ENCODE measurements around the gene HAUS7. TPM values are rescaled to one million over a fixed set of nuclear protein-coding genes. Genes with fewer than 3 reads are reported as not detected.

The HAUS7 gene
- 29.3 and 52.6 TPM in 2 replicates for total RNA-seq (2014; rRNA removed)
- 35.6 TPM for polyA plus RNA-seq (2012)

GRCh38 chrX:153470411-153471363 is at the start of gene HAUS7:
TSS of gene HAUS7 (minus strand) at chrX:153470576. CDS start at chrX:153470557, 19 bp downstream.
- peak; percentile 82 for DNase-seq (ENCODE audit: low read depth)

GRCh38 chrX:153519569-153520286 is 49.4 kb upstream of the HAUS7 start:
- no peak for DNase-seq (ENCODE audit: low read depth)

GRCh38 chrX:153517946-153518834 is 47.8 kb upstream of the HAUS7 start:
- no peak for DNase-seq (ENCODE audit: low read depth)

GRCh38 chrX:153517423-153517822 is 47.0 kb upstream of the HAUS7 start, which contains the start of gene ATP2B3:
TSS of gene ATP2B3 (plus strand) at chrX:153517642. CDS start at chrX:153536248, 18,606 bp downstream.
- DNase-seq (ENCODE audit: low read depth) = no peak

GRCh38 chrX:153516073-153516472 is 45.7 kb upstream of the HAUS7 start:
- DNase-seq (ENCODE audit: low read depth) = no peak

GRCh38 chrX:153515435-153515834 is 45.1 kb upstream of the HAUS7 start:
- no peak for DNase-seq (ENCODE audit: low read depth)

GRCh38 chrX:153514259-153514658 is 43.9 kb upstream of the HAUS7 start:
- no peak for DNase-seq (ENCODE audit: low read depth)

GRCh38 chrX:153513265-153513664 is 42.9 kb upstream of the HAUS7 start:
- DNase-seq (ENCODE audit: low read depth) = no peak

- DNase-seq (ENCODE audit: low read depth) = no peak
These were observed 42.1 kb upstream of the HAUS7 start for GRCh38 chrX:153512501-153512893.

GRCh38 chrX:153511784-153512500 is 41.6 kb upstream of the HAUS7 start:
- DNase-seq (ENCODE audit: low read depth) = no peak

- no peak for DNase-seq (ENCODE audit: low read depth)
These were observed 40.0 kb upstream of the HAUS7 start for GRCh38 chrX:153510383-153510782.

- DNase-seq (ENCODE audit: low read depth) = no peak
These were observed 39.2 kb upstream of the HAUS7 start for GRCh38 chrX:153509592-153509991.

- DNase-seq (ENCODE audit: low read depth) = peak; percentile 38
These were observed 37.3 kb upstream of the HAUS7 start for GRCh38 chrX:153507484-153508178.

GRCh38 chrX:153505361-153505760 is 35.0 kb upstream of the HAUS7 start:
- no peak for DNase-seq (ENCODE audit: low read depth)

GRCh38 chrX:153504445-153505016 is 34.2 kb upstream of the HAUS7 start:
- no peak for DNase-seq (ENCODE audit: low read depth)

- no peak for DNase-seq (ENCODE audit: low read depth)
These were observed 32.4 kb upstream of the HAUS7 start for GRCh38 chrX:153502796-153503195.

GRCh38 chrX:153502131-153502530 is 31.8 kb upstream of the HAUS7 start:
- no peak for DNase-seq (ENCODE audit: low read depth)

- DNase-seq (ENCODE audit: low read depth) = no peak
These were observed 31.2 kb upstream of the HAUS7 start for GRCh38 chrX:153501530-153501929.

- no peak for DNase-seq (ENCODE audit: low read depth)
These were observed 30.4 kb upstream of the HAUS7 start for GRCh38 chrX:153500676-153501280.
